Bone marrow (tissue), 2 donors: ENCODE data around the gene SH3BP4.

ENCODE experiments used
- DNase-seq, 2 donors: peaks; one replicate each; lab custom pipeline; 2025; lab: John Stamatoyannopoulos, UW

The SH3BP4 gene

GRCh38 chr2:235041918-235042575 is 90.2 kb downstream of the SH3BP4 start:
- DNase-seq = no peak

GRCh38 chr2:235042576-235043515 is 91.0 kb downstream of the SH3BP4 start:
- DNase-seq = no peak

GRCh38 chr2:235043762-235044500 is 92.1 kb downstream of the SH3BP4 start:
- DNase-seq = no peak

GRCh38 chr2:235044501-235045271 is 92.9 kb downstream of the SH3BP4 start:
- no peak for DNase-seq

GRCh38 chr2:235045336-235045972 is 93.6 kb downstream of the SH3BP4 start:
- DNase-seq = no peak

GRCh38 chr2:235045973-235046343 is 94.1 kb downstream of the SH3BP4 start:
- DNase-seq = no peak

GRCh38 chr2:235046589-235046988 is 94.8 kb downstream of the SH3BP4 start:
- no peak for DNase-seq

GRCh38 chr2:235047171-235048160 is 95.6 kb downstream of the SH3BP4 start:
- no peak for DNase-seq

GRCh38 chr2:235048549-235048948 is 96.7 kb downstream of the SH3BP4 start:
- no peak for DNase-seq

- DNase-seq = no peak
Measured at GRCh38 chr2:235049069-235049468, 97.3 kb downstream of the SH3BP4 start.

- DNase-seq = no peak
Measured at GRCh38 chr2:235049719-235050118, 97.9 kb downstream of the SH3BP4 start.

- no peak for DNase-seq
Measured at GRCh38 chr2:235050980-235051351, 99.1 kb downstream of the SH3BP4 start.

- no peak for DNase-seq
Measured at GRCh38 chr2:235051436-235052260, 99.8 kb downstream of the SH3BP4 start.

- no peak for DNase-seq
Measured at GRCh38 chr2:235052514-235053354, 100.9 kb downstream of the SH3BP4 start.

GRCh38 chr2:235053651-235054050 is 101.8 kb downstream of the SH3BP4 start:
- DNase-seq = no peak

GRCh38 chr2:235054475-235054874 is 102.7 kb downstream of the SH3BP4 start:
- no peak for DNase-seq

- no peak for DNase-seq
Measured at GRCh38 chr2:235054919-235055318, 103.1 kb downstream of the SH3BP4 start.

GRCh38 chr2:235055891-235056516 is 104.2 kb downstream of the SH3BP4 start:
- no peak for DNase-seq
